Right lobe of liver (tissue), 6 donors: ENCODE data around the gene STYK1. TPM values are rescaled to one million over a fixed set of nuclear protein-coding genes. Genes with fewer than 3 reads are reported as not detected.

Source experiments
- ATAC-seq, 4 donors: fragments of 200-7000 bp; cut with Tn5 transposase; one replicate each; pipeline ENCODE4 v1.9.1; 2020; ENCODE audit warnings: mild to moderate bottlenecking in 4 of 4, moderate library complexity in 4 of 4
- DNase-seq, 3 donors: peaks; one replicate each; pipeline ENCODE4 v3.0.0-alpha.2; 2020
- H3K27ac ChIP-seq, 3 donors: fragments of 200-600 bp; one replicate each; pipeline ENCODE4 v1.8.0; 2022
- H3K27me3 ChIP-seq, 2 donors: fragments of 200-600 bp; one replicate each; pipeline ENCODE4 v1.8.0; 2022
- H3K36me3 ChIP-seq, 4 donors: fragments of 200-600 bp; sonication (generic) in 1 of 4; one replicate each; pipeline versions ENCODE4 v1.5.1 to v1.8.0; 2017 to 2022; ENCODE audit warnings: control low read depth in 1 of 4
- H3K4me1 ChIP-seq, 4 donors: fragments of 200-600 bp; sonication (generic) in 1 of 4; one replicate each; pipeline versions ENCODE4 v1.5.1 to v1.8.0; 2017 to 2022; ENCODE audit warnings: control low read depth in 1 of 4
- H3K4me3 ChIP-seq, 3 donors: fragments of 200-600 bp; one replicate each; pipeline ENCODE4 v1.8.0; 2022
- H3K9me3 ChIP-seq, 4 donors: fragments of 200-600 bp; sonication (generic) in 1 of 4; one replicate each; pipeline versions ENCODE4 v1.5.1 to v1.8.0; 2017 to 2022; ENCODE audit warnings: control low read depth in 1 of 4
- CTCF ChIP-seq, 4 donors: fragments of 200-600 bp in 3 of 4; fragments of 450-650 bp in 1 of 4; IDR thresholded peaks; one replicate each; pipeline versions ENCODE4 v1.5.1 to v1.8.0; 2016 to 2022; ENCODE audit warnings: antibody characterized with exemption in 4 of 4, mild to moderate bottlenecking in 2 of 4
- POLR2A ChIP-seq: fragments of 450-650 bp; IDR thresholded peaks from one replicate; pipeline ENCODE4 v1.6.1; 2017; ENCODE audit warnings: antibody characterized with exemption, mild to moderate bottlenecking
- WGBS: methylation state at CpG from one replicate; pipeline ENCODE4 v1.1.6; 2018; ENCODE audit warnings: low coverage, low lambda C conversion rate; ENCODE audit not compliant: insufficient coverage; ENCODE audit errors: missing lambda C conversion rate; 5-methylcytosine and 5-hydroxymethylcytosine counted together
- intact Hi-C, 2 donors: fragments of 100-400 bp; cut with DNase I; formaldehyde crosslinking; loops; one replicate each; pipeline versions ENCODE4 v1.11.2 to v1.14.1; 2022
- total RNA-seq, 6 experiments: library from RNA; depleted of rRNA in 2 of 6; stranded (reverse); fragments of >200 nt in 2 of 6; fragmentation: NEBNext Ultra II Directional in 3 of 6; extraction: Animal tissue kit (Norgen Biotek cat#: 25700) in 3 of 6; gene quantifications; one replicate each; pipeline versions ENCODE4 v1.1.0 to v1.2.4, GENCODE V29; 2016 to 2023
- donor health status: DM: no; HTN: yes; CAD: no.
- donor health status: DM: no; HTN: no; CAD: no.
- donor health status: DM: no; HTN: no; CAD: no.
- donor health status: DM: no; HTN: yes; CAD: no.
- donor health status: DM: no; HTN: yes; CAD: no.

STYK1 gene
- total RNA-seq, 6 experiments from 2014 or later, result not detected

GRCh38 chr12:10700581-10700980 is 26.7 kb upstream of the STYK1 start:
- Histone ChIP-seq H3K4me3 (no peak overlapping the region), H3K9me3 (no peaks in the 10 kb centered on the region), H3K4me1 (no peaks in the 10 kb centered on the region), H3K36me3 (peaks cover 0 to 42% (median 5%) of the 10 kb centered on the region in 4 donors), H3K27ac (no peak overlapping the region), H3K27me3 (no peaks in the 10 kb centered on the region)
- no peak for DNase-seq
- 87% methylated on average over 3 of the region's 3 CpGs for WGBS
- no peak for TF ChIP-seq POLR2A
- TF ChIP-seq CTCF (IDR thresholded peaks at IDR 0.05), result no peak
- intact Hi-C loops, result no loop called here
- no peak for ATAC-seq

DNA sequence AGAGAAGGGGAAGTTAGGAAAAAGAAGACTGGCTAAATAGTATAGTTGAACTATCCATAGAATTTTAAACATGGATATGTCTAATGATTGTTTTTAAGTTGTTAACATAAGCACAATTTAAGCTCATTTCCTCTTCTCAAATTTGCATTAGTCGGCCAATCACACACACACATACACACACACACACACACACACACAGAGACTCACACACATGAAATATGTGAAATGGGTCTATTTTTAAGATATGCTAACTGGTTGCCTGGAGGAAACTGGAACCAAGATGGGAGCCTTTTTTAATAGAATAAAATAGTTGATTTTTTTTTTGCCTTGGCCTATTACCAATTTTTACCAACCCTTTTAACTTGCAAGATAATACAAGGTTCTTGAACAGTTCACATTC is 24.0 kb upstream of the STYK1 start:
- WGBS, result no CpG with 5 or more reads among the region's 1 CpG
- Histone ChIP-seq H3K4me3 (no peak overlapping the region), H3K9me3 (no peaks in the 10 kb centered on the region), H3K27ac (no peak overlapping the region), H3K4me1 (no peaks in the 10 kb centered on the region), H3K36me3 (peaks cover 0 to 37% (median 5%) of the 10 kb centered on the region in 4 donors), H3K27me3 (no peaks in the 10 kb centered on the region)
- ATAC-seq, result no peak
- TF ChIP-seq CTCF (IDR thresholded peaks at IDR 0.05), result no peak
- TF ChIP-seq POLR2A, result no peak
- intact Hi-C loops, result no loop called here
- DNase-seq, result no peak

DNA sequence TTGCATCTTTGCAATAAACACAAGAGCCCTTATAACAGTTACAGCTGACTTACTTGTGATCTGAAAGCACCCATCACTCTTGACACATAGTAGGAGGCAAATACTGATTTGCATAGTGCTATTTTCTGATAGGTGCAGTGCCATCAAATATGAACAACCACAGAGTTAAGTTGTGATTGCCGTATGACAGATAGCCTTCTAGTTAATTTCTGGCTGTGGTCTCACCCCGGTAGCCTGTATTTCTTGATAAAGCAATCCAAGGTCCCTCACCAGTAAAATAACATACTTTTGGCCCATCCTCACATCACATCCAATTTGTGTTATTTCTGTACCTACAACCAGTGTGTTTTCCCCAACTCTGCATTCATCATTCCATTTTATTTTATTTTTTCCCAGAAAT is 23.3 kb upstream of the STYK1 start:
- intact Hi-C loops, result no loop called here
- no peak for TF ChIP-seq POLR2A
- no peak for TF ChIP-seq CTCF (IDR thresholded peaks at IDR 0.05)
- Histone ChIP-seq H3K27me3 (no peaks in the 10 kb centered on the region), H3K4me3 (no peak overlapping the region), H3K4me1 (no peaks in the 10 kb centered on the region), H3K36me3 (peaks cover 0 to 35% (median 5%) of the 10 kb centered on the region in 4 donors), H3K27ac (no peak overlapping the region), H3K9me3 (no peaks in the 10 kb centered on the region)
- DNase-seq (no peak), ATAC-seq (no peak)
- 86% methylated on average over 2 of the region's 2 CpGs for WGBS

GRCh38 chr12:10690906-10691305 is 17.1 kb upstream of the STYK1 start:
- DNase-seq, result no peak
- intact Hi-C loops, result no loop called here
- no peaks in the 10 kb centered on the region for H3K27me3 ChIP-seq
- no peaks in the 10 kb centered on the region for H3K9me3 ChIP-seq
- no peak overlapping the region for H3K27ac ChIP-seq
- no peaks in the 10 kb centered on the region for H3K4me1 ChIP-seq
- H3K36me3 ChIP-seq, result no peaks in the 10 kb centered on the region
- no peak overlapping the region for H3K4me3 ChIP-seq
- no peak for ATAC-seq
- WGBS, result 87% methylated on average over 1 of the region's 2 CpGs
- TF ChIP-seq POLR2A (no peak), CTCF (IDR thresholded peaks at IDR 0.05) (no peak)

GRCh38 chr12:10689146-10689545 is 15.3 kb upstream of the STYK1 start:
- no peak for ATAC-seq
- no peak overlapping the region for H3K4me3 ChIP-seq
- H3K9me3 ChIP-seq, result no peaks in the 10 kb centered on the region
- no peak overlapping the region for H3K27ac ChIP-seq
- H3K4me1 ChIP-seq, result no peaks in the 10 kb centered on the region
- intact Hi-C loops, result no loop called here
- no peak for DNase-seq
- WGBS, result 50% methylated on average over 2 of the region's 2 CpGs
- peaks cover 0 to 4% of the 10 kb centered on the region in 2 donors for H3K27me3 ChIP-seq
- TF ChIP-seq CTCF (IDR thresholded peaks at IDR 0.05), result no peak
- TF ChIP-seq POLR2A, result no peak
- no peaks in the 10 kb centered on the region for H3K36me3 ChIP-seq
